Measurements from ENCODE around the gene HAUS8. TPM values are rescaled to one million over a fixed set of nuclear protein-coding genes. Genes with fewer than 3 reads are reported as not detected.

The HAUS8 gene
- total and polyA plus RNA-seq, 9 of the 15 experiments (the other 6 are each of a cell fraction or from before 2014, with no cell fraction given): 20.5 to 53.2 (median 36.0) TPM

DNA sequence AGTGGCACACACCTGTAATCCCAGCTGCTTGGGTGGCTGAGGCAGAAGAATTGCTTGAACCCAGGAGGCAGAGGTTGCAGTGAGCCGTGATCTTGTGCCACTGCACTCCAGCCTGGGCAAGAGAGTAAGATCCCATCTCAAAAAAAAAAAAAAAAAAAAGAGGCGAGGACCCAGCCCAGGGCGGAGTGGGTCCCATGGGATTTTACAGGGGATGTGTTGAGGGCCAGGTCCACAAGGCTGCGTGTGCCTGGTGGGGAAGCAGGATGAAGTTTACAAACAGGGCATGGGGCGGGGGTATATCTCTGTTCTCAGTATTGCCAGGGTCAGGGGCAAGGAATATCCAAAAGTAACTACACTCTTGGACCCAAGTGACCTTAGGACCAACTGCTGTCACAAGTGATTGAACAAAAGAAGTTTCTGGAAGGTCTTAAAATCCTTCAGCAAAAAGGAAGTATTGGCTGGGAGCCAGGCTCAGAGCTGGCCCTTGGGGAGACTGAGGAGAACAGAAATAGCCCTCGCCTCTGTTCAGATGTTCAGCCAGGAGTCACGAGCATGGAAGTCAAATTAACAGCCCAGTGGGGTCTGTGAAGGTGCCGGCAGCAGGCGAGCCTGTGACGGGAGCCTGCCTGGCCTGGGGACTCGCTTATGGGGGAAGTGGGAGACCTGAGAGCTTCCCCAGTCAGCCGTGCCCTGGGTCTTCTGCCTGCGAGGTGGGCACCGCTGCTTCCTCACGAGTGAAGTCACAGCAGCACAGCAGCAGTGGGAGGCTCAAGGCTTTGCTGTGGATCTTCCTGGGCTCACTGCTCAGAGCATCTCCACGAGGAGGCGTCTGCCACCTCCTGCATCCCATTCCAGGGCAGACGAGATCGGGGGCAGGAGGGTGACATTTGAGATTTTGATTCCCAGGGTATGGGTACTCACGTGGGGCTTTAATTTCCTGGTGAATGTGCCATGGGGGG, 6.7 kb upstream of the HAUS8 start:
- POLR2A ChIA-PET: interaction anchor here (0.5 kb wide), 1 partner anchor 124 kb away, joined by 4 read pairs; no protein-coding TSS in a partner anchor
- TF ChIP-seq C11orf30 (IDR thresholded peaks at IDR 0.05; ENCODE audit: low read depth) (no peak), ZNF121 (CRISPR knock-in tag; conservative IDR thresholded peaks at IDR 0.05) (0 out of 2 replicates have a peak, but pooled peaks have one; percentile 10), ZC3H8 (IDR thresholded peaks at IDR 0.05) (no peak), NFIC (IDR thresholded peaks at IDR 0.05) (peak; percentile 61)
- no peak for FAIRE-seq

DNA sequence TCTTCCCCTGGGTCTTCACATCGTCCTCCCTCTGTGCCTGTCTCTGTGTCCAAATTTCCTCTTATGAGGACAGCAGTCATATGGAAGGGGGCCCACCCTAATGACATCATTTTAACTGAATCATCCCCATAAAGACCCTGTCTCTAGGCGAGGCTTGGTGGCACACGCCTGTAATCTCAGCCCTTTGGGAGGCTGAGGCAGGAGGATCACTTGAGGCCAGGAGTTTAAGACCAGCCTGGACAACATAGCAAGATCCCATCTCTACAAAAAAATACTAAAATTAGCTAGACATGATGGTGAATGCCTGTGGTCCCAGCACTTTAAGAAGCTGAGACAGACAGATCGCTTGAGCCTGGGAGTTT, 5.2 kb upstream of the HAUS8 start:
- intact Hi-C loops (cut with micrococcal nuclease): no loop called here

More for the DNA sequence above, 6.7 kb upstream of the HAUS8 start:
- Histone ChIP-seq H3K36me3 (ENCODE audit: control insufficient read depth, insufficient read depth, low read length) (peaks cover 25% of the 10 kb centered on the region; the same call in 2 of the 3 replicates), H2AFZ (ENCODE audit: low read depth, low read length) (no peak overlapping the region), H3K4me3 (no peak overlapping the region), H3K4me1 (replicated peaks in 1 of 2; ENCODE audit: control insufficient read depth in 2 of 2, insufficient read depth in 2 of 2, low read length in 2 of 2) (peaks cover 20 to 36% of the 10 kb centered on the region in 2 experiments; a peak in 4 of 5 replicates), H3K9me1 (ENCODE audit: control insufficient read depth, insufficient read depth, low read length) (peaks cover 3% of the 10 kb centered on the region), H3K9me3 (replicated peaks; ENCODE audit: control insufficient read depth, insufficient read depth, low read depth, low read length) (no peaks in the 10 kb centered on the region), H3K27ac (ENCODE audit: extremely low read depth, low read depth, low read length) (no peak overlapping the region), H3K79me2 (ENCODE audit: control insufficient read depth, insufficient read depth, low read length) (peaks cover 77% of the 10 kb centered on the region), H3K4me2 (ENCODE audit: insufficient read depth, low read length) (no peak overlapping the region), H3K27me3 (ENCODE audit: control insufficient read depth in 2 of 2, insufficient read depth in 2 of 2, low read length in 2 of 2) (no peaks in the 10 kb centered on the region), H4K20me1 (replicated peaks; ENCODE audit: control insufficient read depth, insufficient read depth, low read length) (peaks cover 35% of the 10 kb centered on the region), H3K9ac (ENCODE audit: insufficient read depth in 1 of 2, low read depth in 2 of 2, low read length in 2 of 2) (peak overlapping the region in 1 of 2 experiments; percentile 70; a peak in 2 of 4 replicates)
- WGBS (ENCODE audit: insufficient coverage, low coverage, missing lambda C conversion rate): 85% methylated on average over 15 of the region's 20 CpGs
- no TSS peak for BruUV-seq (replicated peaks)
- DNase-seq (ENCODE audit: extremely low read depth in 1 of 4, low spot score in 3 of 4): no peak
- no peak for ATAC-seq
- CTCF ChIA-PET (ENCODE audit: low intra/inter-chr PET ratio): no interaction called here
- intact Hi-C loops (cut with micrococcal nuclease) (no loop called here), in situ Hi-C loops (cut with MboI) (no loop called here)

More for the DNA sequence above, 5.2 kb upstream of the HAUS8 start:
- Histone ChIP-seq H3K9me1 (ENCODE audit: control insufficient read depth, insufficient read depth, low read length) (peaks cover 3% of the 10 kb centered on the region), H4K20me1 (replicated peaks; ENCODE audit: control insufficient read depth, insufficient read depth, low read length) (peaks cover 34% of the 10 kb centered on the region), H3K27ac (ENCODE audit: extremely low read depth, low read depth, low read length) (no peak overlapping the region), H3K4me2 (ENCODE audit: insufficient read depth, low read length) (no peak overlapping the region), H3K79me2 (ENCODE audit: control insufficient read depth, insufficient read depth, low read length) (peaks cover 83% of the 10 kb centered on the region), H3K4me3 (no peak overlapping the region), H3K9ac (ENCODE audit: insufficient read depth in 1 of 2, low read depth in 2 of 2, low read length in 2 of 2) (no peak overlapping the region; a peak in 1 of 4 replicates), H3K27me3 (ENCODE audit: control insufficient read depth in 2 of 2, insufficient read depth in 2 of 2, low read length in 2 of 2) (no peaks in the 10 kb centered on the region), H3K36me3 (ENCODE audit: control insufficient read depth, insufficient read depth, low read length) (peaks cover 13% of the 10 kb centered on the region; the same call in 2 of the 3 replicates), H3K4me1 (replicated peaks in 1 of 2; ENCODE audit: control insufficient read depth in 2 of 2, insufficient read depth in 2 of 2, low read length in 2 of 2) (peaks cover 21 to 45% of the 10 kb centered on the region in 2 experiments; a peak in 4 of 5 replicates), H3K9me3 (replicated peaks; ENCODE audit: control insufficient read depth, insufficient read depth, low read depth, low read length) (no peaks in the 10 kb centered on the region), H2AFZ (ENCODE audit: low read depth, low read length) (no peak overlapping the region)
- no peak for TF ChIP-seq KAT8 (IDR thresholded peaks at IDR 0.05; ENCODE audit: low read depth)
- TF ChIP-seq ZNF121 (CRISPR knock-in tag; conservative IDR thresholded peaks at IDR 0.05): peak; percentile 99
- TF ChIP-seq, protein P1, sequence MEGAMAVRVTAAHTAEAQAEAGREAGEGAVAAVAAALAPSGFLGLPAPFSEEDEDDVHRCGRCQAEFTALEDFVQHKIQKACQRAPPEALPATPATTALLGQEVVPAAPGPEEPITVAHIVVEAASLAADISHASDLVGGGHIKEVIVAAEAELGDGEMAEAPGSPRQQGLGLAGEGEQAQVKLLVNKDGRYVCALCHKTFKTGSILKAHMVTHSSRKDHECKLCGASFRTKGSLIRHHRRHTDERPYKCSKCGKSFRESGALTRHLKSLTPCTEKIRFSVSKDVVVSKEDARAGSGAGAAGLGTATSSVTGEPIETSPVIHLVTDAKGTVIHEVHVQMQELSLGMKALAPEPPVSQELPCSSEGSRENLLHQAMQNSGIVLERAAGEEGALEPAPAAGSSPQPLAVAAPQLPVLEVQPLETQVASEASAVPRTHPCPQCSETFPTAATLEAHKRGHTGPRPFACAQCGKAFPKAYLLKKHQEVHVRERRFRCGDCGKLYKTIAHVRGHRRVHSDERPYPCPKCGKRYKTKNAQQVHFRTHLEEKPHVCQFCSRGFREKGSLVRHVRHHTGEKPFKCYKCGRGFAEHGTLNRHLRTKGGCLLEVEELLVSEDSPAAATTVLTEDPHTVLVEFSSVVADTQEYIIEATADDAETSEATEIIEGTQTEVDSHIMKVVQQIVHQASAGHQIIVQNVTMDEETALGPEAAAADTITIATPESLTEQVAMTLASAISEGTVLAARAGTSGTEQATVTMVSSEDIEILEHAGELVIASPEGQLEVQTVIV (CRISPR knock-in tag; IDR thresholded peaks at IDR 0.05; ENCODE audit: borderline replicate concordance): no peak
- TF ChIP-seq MTA2 (IDR thresholded peaks at IDR 0.05; ENCODE audit: low read depth): no peak
- TF ChIP-seq ZNF584 (CRISPR knock-in tag; IDR thresholded peaks at IDR 0.05; ENCODE audit: low read depth): no peak
- peak; percentile 31 for TF ChIP-seq RBM25 (IDR thresholded peaks at IDR 0.05; ENCODE audit: low read depth, low read length, severe bottlenecking)
- TF ChIP-seq SAP30 (IDR thresholded peaks at IDR 0.05; ENCODE audit: borderline replicate concordance, insufficient read depth, low read depth, low read length, poor library complexity, severe bottlenecking): no peak
- peak in 1 of 2 experiments; percentile 18; a peak in 1 of 4 replicates for TF ChIP-seq KDM1A (IDR thresholded peaks at IDR 0.05)
- TF ChIP-seq POLR2G (IDR thresholded peaks at IDR 0.05; ENCODE audit: low read depth, low read length): no peak
- BruUV-seq (replicated peaks): no TSS peak
- no peak for FAIRE-seq
- CTCF ChIA-PET (ENCODE audit: low intra/inter-chr PET ratio): no interaction called here
- POLR2A ChIA-PET: interaction anchor here (0.9 kb wide), 1 partner anchor 11 kb away, joined by 3 read pairs; no protein-coding TSS in a partner anchor
- ATAC-seq: no peak
- 92% methylated on average over 4 of the region's 4 CpGs for WGBS (ENCODE audit: insufficient coverage, low coverage, missing lambda C conversion rate)
- no peak for DNase-seq (ENCODE audit: extremely low read depth in 1 of 4, low spot score in 3 of 4)
- in situ Hi-C loops (cut with MboI): no loop called here
